NCI-H526 treated with DMSO at 0.1 percent for 48 hours (cell line): ENCODE results near the gene CC2D1A.

Source experiments
- DNase-seq: peaks from one replicate; lab custom pipeline; 2025; lab: John Stamatoyannopoulos, UW

The CC2D1A gene

GRCh38 chr19:13937479-13938300 lies 31.7 kb downstream of the CC2D1A start:
- DNase-seq, result no peak

GRCh38 chr19:13938301-13939064 lies 32.5 kb downstream of the CC2D1A start, which contains the start of gene PODNL1:
Gene PODNL1, minus strand, starts transcription at chr19:13938417. Its CDS starts 236 bp downstream, at chr19:13938181.
- DNase-seq, result no peak

GRCh38 chr19:13942023-13942684 lies 36.2 kb downstream of the CC2D1A start:
- DNase-seq, result no peak

GRCh38 chr19:13946414-13946813 lies 40.4 kb downstream of the CC2D1A start:
- no peak for DNase-seq

- DNase-seq, result no peak
These were observed 45.0 kb downstream of the CC2D1A start for GRCh38 chr19:13951043-13951442.

GRCh38 chr19:13951799-13952153 lies 45.8 kb downstream of the CC2D1A start:
- no peak for DNase-seq

- peak; percentile 95 for DNase-seq
These were observed 46.3 kb downstream of the CC2D1A start, which contains the start of gene DCAF15 for GRCh38 chr19:13952154-13952930. Gene DCAF15, plus strand, starts transcription at chr19:13952509. Its CDS starts 4 bp downstream, at chr19:13952513.

GRCh38 chr19:13952931-13953531 lies 47.0 kb downstream of the CC2D1A start:
- no peak for DNase-seq

GRCh38 chr19:13954185-13954584 lies 48.2 kb downstream of the CC2D1A start:
- no peak for DNase-seq

GRCh38 chr19:13955662-13956364 lies 49.8 kb downstream of the CC2D1A start:
- no peak for DNase-seq

GRCh38 chr19:13956365-13956744 lies 50.4 kb downstream of the CC2D1A start:
- no peak for DNase-seq

- DNase-seq, result no peak
These were observed 51.0 kb downstream of the CC2D1A start for GRCh38 chr19:13957051-13957450.

- no peak for DNase-seq
These were observed 52.0 kb downstream of the CC2D1A start for GRCh38 chr19:13958043-13958442.

- no peak for DNase-seq
These were observed 53.4 kb downstream of the CC2D1A start for GRCh38 chr19:13959141-13959961.

GRCh38 chr19:13959962-13960862 lies 54.2 kb downstream of the CC2D1A start:
- no peak for DNase-seq

GRCh38 chr19:13960863-13961784 lies 55.1 kb downstream of the CC2D1A start:
- no peak for DNase-seq

- DNase-seq, result no peak
These were observed 56.1 kb downstream of the CC2D1A start for GRCh38 chr19:13961826-13962698.
